OCI-LY7 (cell line): ENCODE results near the gene PLK5. TPM values are rescaled to one million over a fixed set of nuclear protein-coding genes. Genes with fewer than 3 reads are reported as not detected.

ENCODE experiments used
- BruUV-seq: library from RNA; stranded (reverse); fragments of 400-500 nt; replicated peaks from 2 replicates; lab custom pipeline; 2021; lab: Mats Ljungman, UMichigan
- CTCF ChIA-PET: fragments of 300-600 bp; sonication (Branson Sonifier 250); formaldehyde crosslinking; loops from one replicate; lab custom pipeline; 2022; ENCODE audit warnings: antibody characterized with exemption; ENCODE audit not compliant: unreplicated experiment; lab: Charles Lee
- POLR2A ChIA-PET: fragments of 300-600 bp; sonication (Branson Sonifier 250); formaldehyde crosslinking; loops from one replicate; lab custom pipeline; 2022; ENCODE audit warnings: antibody characterized with exemption; lab: Charles Lee
- DNase-seq: peaks from one replicate; pipeline ENCODE4 v3.0.0-alpha.2; 2015; ENCODE audit warnings: low spot score
- H2AFZ ChIP-seq: fragments of 200-600 bp; sonication (generic), shearing (Covaris generic); 2 replicates; pipeline ENCODE4 v1.6.1; 2014; ENCODE audit warnings: mild to moderate bottlenecking, antibody characterized with exemption, low read length, moderate library complexity
- H3K27ac ChIP-seq: fragments of 200-600 bp; sonication (generic); 2 replicates; pipeline ENCODE4 v1.5.1; 2014; ENCODE audit warnings: mixed run types, low read depth, mild to moderate bottlenecking, moderate library complexity, low read length, inconsistent platforms; ENCODE audit not compliant: poor library complexity, severe bottlenecking
- H3K36me3 ChIP-seq: fragments of 200-600 bp; sonication (generic); 2 replicates; pipeline ENCODE4 v1.6.1; 2014; ENCODE audit warnings: mild to moderate bottlenecking, antibody characterized with exemption, low read length, moderate library complexity, mixed read lengths; ENCODE audit not compliant: insufficient read depth
- H3K4me1 ChIP-seq: fragments of 200-600 bp; sonication (generic); 2 replicates; pipeline ENCODE4 v1.5.1; 2014; ENCODE audit warnings: mild to moderate bottlenecking, low read length; ENCODE audit not compliant: insufficient read depth, poor library complexity, severe bottlenecking
- H3K4me2 ChIP-seq: fragments of 200-600 bp; sonication (generic); 2 replicates; pipeline ENCODE4 v1.6.1; 2014; ENCODE audit warnings: mild to moderate bottlenecking, low read length
- H3K4me3 ChIP-seq: fragments of 200-600 bp; sonication (generic); 2 replicates; pipeline ENCODE4 v1.5.1; 2014; ENCODE audit warnings: mild to moderate bottlenecking, low read depth, low read length; ENCODE audit not compliant: poor library complexity, severe bottlenecking
- H3K79me2 ChIP-seq: fragments of 200-600 bp; sonication (generic); 2 replicates; pipeline ENCODE4 v1.6.1; 2016; ENCODE audit warnings: low read depth, mild to moderate bottlenecking, low read length, moderate library complexity, mixed read lengths; ENCODE audit not compliant: insufficient read depth
- H3K9me2 ChIP-seq: fragments of 200-600 bp; sonication (generic); 2 replicates; pipeline ENCODE4 v1.6.1; 2016; ENCODE audit warnings: mild to moderate bottlenecking, low read length, mixed read lengths; ENCODE audit not compliant: insufficient read depth
- H3K9me3 ChIP-seq: fragments of 200-600 bp; sonication (generic); 2 replicates; pipeline ENCODE4 v1.6.1; 2014; ENCODE audit warnings: mild to moderate bottlenecking, mixed run types, low read length, mixed read lengths
- H4K20me1 ChIP-seq: fragments of 200-600 bp; sonication (generic); 2 replicates; pipeline ENCODE4 v1.6.1; 2014; ENCODE audit warnings: mild to moderate bottlenecking, antibody characterized with exemption, low read length, moderate library complexity, mixed read lengths; ENCODE audit not compliant: insufficient read depth
- EZH2phosphoT487 ChIP-seq: fragments of 200-600 bp; sonication (generic); IDR thresholded peaks from 2 replicates; pipeline ENCODE4 v1.6.1; 2018; ENCODE audit warnings: low read depth, borderline replicate concordance, mild to moderate bottlenecking, mixed run types, antibody characterized with exemption, low read length, moderate library complexity, mixed read lengths
- intact Hi-C: fragments of 100-400 bp; cut with micrococcal nuclease; formaldehyde crosslinking; loops from one replicate; pipeline ENCODE4 v1.10.0; 2022; ENCODE audit not compliant: unreplicated experiment
- total RNA-seq, 2 experiments: library from RNA; depleted of rRNA in 1 of 2; stranded (reverse); fragments of >200 nt in 1 of 2; shearing (Covaris generic) in 1 of 2; gene quantifications; 2 replicates each; pipeline ENCODE4 v1.2.3, GENCODE V29; 2014 to 2022
- TF ChIP-seq, protein P1 (sequence below): fragments of 200-600 bp; sonication (generic); conservative IDR thresholded peaks from 2 replicates; pipeline ENCODE4 v1.5.1; 2014; ENCODE audit warnings: mild to moderate bottlenecking, antibody characterized with exemption, low read length, moderate library complexity, mixed read lengths

The PLK5 gene
- total RNA-seq, 2 experiments from 2014 or later: 0.17 TPM; not detected in 1

DNA sequence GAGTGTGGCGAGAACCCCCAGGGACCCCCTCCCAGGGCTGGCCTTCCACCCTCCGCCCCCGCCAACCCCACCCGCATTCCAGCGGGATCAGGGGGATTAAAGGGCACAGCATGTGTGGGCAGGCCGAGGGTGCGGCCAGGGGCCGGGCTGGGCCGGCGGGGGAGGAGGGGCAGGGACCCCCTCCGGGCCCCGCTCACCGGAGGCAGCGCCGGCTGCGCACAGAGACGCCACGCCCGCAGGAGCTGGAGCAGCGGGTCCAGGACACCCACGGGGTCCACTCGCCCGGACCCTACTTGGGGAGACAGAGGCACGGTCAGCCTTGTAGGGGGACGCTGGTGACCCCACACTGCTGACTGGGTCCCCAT, 13.5 kb upstream of the PLK5 start:
- POLR2A ChIA-PET: no interaction called here
- intact Hi-C loops: no loop called here
- H2AFZ ChIP-seq: no peak overlapping the region
- DNase-seq: no peak
- no peak overlapping the region for H3K4me3 ChIP-seq
- CTCF ChIA-PET: no interaction called here
- H3K4me1 ChIP-seq: peaks cover 4% of the 10 kb centered on the region
- no peaks in the 10 kb centered on the region for H3K36me3 ChIP-seq
- no peak for TF ChIP-seq EZH2phosphoT487
- TF ChIP-seq, protein P1, sequence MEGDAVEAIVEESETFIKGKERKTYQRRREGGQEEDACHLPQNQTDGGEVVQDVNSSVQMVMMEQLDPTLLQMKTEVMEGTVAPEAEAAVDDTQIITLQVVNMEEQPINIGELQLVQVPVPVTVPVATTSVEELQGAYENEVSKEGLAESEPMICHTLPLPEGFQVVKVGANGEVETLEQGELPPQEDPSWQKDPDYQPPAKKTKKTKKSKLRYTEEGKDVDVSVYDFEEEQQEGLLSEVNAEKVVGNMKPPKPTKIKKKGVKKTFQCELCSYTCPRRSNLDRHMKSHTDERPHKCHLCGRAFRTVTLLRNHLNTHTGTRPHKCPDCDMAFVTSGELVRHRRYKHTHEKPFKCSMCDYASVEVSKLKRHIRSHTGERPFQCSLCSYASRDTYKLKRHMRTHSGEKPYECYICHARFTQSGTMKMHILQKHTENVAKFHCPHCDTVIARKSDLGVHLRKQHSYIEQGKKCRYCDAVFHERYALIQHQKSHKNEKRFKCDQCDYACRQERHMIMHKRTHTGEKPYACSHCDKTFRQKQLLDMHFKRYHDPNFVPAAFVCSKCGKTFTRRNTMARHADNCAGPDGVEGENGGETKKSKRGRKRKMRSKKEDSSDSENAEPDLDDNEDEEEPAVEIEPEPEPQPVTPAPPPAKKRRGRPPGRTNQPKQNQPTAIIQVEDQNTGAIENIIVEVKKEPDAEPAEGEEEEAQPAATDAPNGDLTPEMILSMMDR: no peak
- no peaks in the 10 kb centered on the region for H3K9me3 ChIP-seq
- no peaks in the 10 kb centered on the region for H3K79me2 ChIP-seq
- H4K20me1 ChIP-seq: no peaks in the 10 kb centered on the region
- no peak overlapping the region for H3K27ac ChIP-seq
- H3K9me2 ChIP-seq: no peaks in the 10 kb centered on the region
- no TSS peak for BruUV-seq
- no peak overlapping the region for H3K4me2 ChIP-seq

DNA sequence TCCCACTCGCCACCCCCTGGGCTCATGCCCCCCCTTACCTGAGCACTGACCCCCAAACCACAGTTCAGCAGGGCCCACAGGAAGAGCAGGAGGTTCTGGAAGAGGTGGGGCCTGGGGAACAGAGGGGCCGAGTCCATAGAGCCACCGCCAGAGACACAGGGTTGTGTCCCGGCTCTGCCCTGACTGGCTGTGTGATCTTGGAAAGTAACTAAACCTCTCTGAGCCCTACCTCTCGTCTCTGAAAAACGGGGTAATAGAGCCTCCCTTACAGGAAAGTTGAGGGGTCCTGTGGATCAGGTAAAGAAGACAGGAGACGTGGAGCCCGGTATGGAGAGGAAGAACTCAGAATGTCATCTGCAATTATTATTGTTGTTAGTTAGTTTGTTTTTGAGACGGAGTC, 13.1 kb upstream of the PLK5 start:
- H4K20me1 ChIP-seq: no peaks in the 10 kb centered on the region
- ChIA-PET POLR2A (no interaction called here), CTCF (no interaction called here)
- DNase-seq: no peak
- H3K27ac ChIP-seq: no peak overlapping the region
- no peak overlapping the region for H3K4me2 ChIP-seq
- no peaks in the 10 kb centered on the region for H3K9me2 ChIP-seq
- no peaks in the 10 kb centered on the region for H3K79me2 ChIP-seq
- no peaks in the 10 kb centered on the region for H3K9me3 ChIP-seq
- intact Hi-C loops: no loop called here
- H3K36me3 ChIP-seq: no peaks in the 10 kb centered on the region
- no peak overlapping the region for H2AFZ ChIP-seq
- no peak overlapping the region for H3K4me3 ChIP-seq
- no TSS peak for BruUV-seq
- peaks cover 4% of the 10 kb centered on the region for H3K4me1 ChIP-seq
- no peak for TF ChIP-seq EZH2phosphoT487
- TF ChIP-seq, protein P1: no peak

DNA sequence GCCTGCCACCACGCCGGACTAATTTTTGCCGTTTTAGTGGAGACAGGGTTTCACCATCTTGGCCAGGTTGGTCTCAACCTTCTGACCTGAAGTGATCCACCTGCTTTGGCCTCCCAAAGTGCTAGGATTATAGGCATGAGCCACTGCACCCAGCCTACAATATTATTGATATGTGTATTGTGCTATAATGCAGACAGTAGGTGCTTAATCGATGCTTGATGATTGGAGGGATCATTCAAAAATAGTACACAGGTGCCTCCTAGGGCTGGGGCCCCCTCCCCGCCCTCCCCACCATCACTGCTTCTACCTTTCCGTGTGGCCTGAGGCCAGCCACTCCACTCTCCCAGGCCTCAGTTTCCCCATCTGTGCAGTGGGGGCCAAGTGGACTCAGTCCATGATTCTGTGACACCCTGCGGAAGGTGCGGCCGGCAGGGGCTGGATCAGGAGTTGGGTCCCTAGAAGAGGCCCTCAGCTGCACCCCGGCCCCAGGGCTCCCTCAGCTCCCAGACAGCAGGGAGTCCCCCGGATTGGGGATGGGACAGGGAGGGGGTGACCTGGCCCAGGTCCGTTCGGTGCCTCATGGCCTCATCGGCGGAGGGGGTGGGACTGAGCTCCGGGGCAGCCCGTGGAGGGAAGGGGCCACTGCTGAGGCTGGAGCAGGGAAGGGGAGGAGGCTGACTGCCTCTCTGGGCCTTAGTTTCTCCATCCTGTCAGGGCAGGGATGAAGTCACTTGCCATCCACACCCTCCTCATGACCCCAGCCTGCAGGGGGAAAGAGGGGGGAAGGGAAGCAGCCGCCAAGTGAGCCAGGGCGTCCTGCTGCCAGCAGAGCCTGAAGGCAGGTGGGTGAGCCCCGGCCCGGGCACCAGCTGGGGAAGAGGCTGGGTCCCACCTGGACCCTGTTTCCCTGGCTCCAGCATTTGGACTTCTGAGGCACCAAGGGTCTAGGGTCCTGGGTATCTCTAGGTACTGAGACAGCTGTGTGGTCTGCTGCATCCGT, 12.3 kb upstream of the PLK5 start:
- TF ChIP-seq EZH2phosphoT487: no peak
- TF ChIP-seq, protein P1: no peak
- no peak overlapping the region for H3K27ac ChIP-seq
- no peaks in the 10 kb centered on the region for H4K20me1 ChIP-seq
- no peaks in the 10 kb centered on the region for H3K9me2 ChIP-seq
- intact Hi-C loops: no loop called here
- CTCF ChIA-PET: no interaction called here
- no peak overlapping the region for H3K4me3 ChIP-seq
- H3K4me1 ChIP-seq: peaks cover 4% of the 10 kb centered on the region
- POLR2A ChIA-PET: no interaction called here
- H3K9me3 ChIP-seq: no peaks in the 10 kb centered on the region
- H3K79me2 ChIP-seq: no peaks in the 10 kb centered on the region
- no peak for DNase-seq
- no peak overlapping the region for H3K4me2 ChIP-seq
- no peaks in the 10 kb centered on the region for H3K36me3 ChIP-seq
- BruUV-seq: no TSS peak
- no peak overlapping the region for H2AFZ ChIP-seq
